Measurements from ENCODE around the gene RUNX2.

RUNX2 gene

DNA sequence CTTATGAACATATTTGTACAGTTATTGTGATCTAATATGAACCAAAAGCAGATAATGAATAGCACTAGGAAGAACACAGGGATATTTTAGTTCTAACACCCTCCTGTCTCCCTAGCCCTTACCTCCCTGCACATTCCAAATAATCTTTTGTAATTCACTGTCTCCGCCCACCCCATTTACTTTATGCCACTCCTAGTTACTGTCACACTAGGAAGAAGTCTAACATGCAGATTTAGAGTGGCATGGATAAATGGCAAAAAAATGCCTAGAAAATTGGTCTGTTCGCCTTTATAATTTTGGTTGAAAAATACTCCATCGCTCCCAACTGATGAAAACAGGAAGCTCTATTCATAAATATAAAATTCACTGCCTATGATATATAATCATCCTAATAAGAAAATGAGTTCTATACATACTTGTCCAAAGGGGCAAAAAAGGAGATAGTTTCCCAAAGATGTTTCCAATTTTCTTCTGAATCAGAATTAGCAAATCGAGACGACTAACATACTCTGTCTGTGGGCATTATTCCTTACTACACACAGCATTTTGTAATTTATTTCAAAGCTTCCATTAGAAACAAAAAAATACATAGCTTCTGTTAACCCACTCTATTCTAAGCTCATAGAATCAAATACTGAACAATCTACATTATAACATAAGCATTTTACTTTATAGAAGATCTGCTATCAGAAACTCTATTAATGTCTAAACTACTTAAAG lies 1.3 kb upstream of the RUNX2 start:
- TF ChIP-seq GATA3 (IDR thresholded peaks at IDR 0.05; ENCODE audit: low read depth, low read length) (no peak), GATA2 (IDR thresholded peaks at IDR 0.05; ENCODE audit: low read depth, low read length) (no peak)

- no peak for TF ChIP-seq GATA2 (IDR thresholded peaks at IDR 0.05; ENCODE audit: low read depth, low read length)
- no peak for TF ChIP-seq GATA3 (IDR thresholded peaks at IDR 0.05; ENCODE audit: low read depth, low read length)
Measured at GRCh38 chr6:45328523-45328922, 393 bp downstream of the RUNX2 start.

DNA sequence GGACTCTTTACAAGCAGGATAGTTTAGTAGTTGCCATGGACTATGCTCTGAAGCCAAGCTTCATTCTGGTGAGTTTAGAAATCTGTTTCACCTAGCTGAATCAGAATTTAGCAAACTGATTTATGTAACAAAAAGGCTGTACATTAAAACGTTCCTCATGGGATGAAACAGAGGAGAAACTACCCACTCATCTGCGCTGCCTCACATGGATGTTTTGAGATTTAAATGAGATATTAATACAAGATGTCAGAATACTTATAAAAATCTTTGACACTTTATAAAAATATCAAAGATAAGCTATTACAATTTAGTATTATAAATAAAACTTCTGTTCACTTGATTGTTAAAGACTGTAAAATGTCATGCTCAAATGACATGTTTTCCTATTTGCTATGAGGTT lies 16.8 kb downstream of the RUNX2 start:
- no peak for TF ChIP-seq GATA3 (IDR thresholded peaks at IDR 0.05; ENCODE audit: low read depth, low read length)
- TF ChIP-seq GATA2 (IDR thresholded peaks at IDR 0.05; ENCODE audit: low read depth, low read length): no peak

GRCh38 chr6:45350186-45350710 lies 22.1 kb downstream of the RUNX2 start:
- TF ChIP-seq GATA2 (IDR thresholded peaks at IDR 0.05; ENCODE audit: low read depth, low read length): no peak
- TF ChIP-seq GATA3 (IDR thresholded peaks at IDR 0.05; ENCODE audit: low read depth, low read length): no peak

DNA sequence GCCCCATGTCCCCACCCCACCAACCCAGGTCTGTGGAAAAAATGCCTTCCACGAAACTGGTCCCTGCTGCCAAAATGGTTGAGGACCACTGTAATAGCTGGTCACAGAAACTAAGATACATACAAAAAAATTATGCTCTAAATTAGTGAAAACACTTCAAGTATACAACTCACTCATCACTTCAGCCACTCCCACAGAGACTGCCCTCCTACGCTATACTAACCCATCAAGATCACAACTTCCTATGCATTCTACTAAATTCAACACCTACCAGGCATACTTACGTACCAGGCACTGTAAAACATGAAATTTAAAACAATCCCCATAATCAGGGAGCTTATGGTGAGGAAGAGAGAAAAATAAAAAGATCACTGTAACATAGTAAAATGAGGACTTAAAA lies 22.9 kb downstream of the RUNX2 start:
- TF ChIP-seq GATA3 (IDR thresholded peaks at IDR 0.05; ENCODE audit: low read depth, low read length) (no peak), GATA2 (IDR thresholded peaks at IDR 0.05; ENCODE audit: low read depth, low read length) (no peak)

GRCh38 chr6:45351667-45352066 lies 23.5 kb downstream of the RUNX2 start:
- TF ChIP-seq GATA2 (IDR thresholded peaks at IDR 0.05; ENCODE audit: low read depth, low read length) (no peak), GATA3 (IDR thresholded peaks at IDR 0.05; ENCODE audit: low read depth, low read length) (no peak)

GRCh38 chr6:45353654-45354053 lies 25.5 kb downstream of the RUNX2 start:
- no peak for TF ChIP-seq GATA3 (IDR thresholded peaks at IDR 0.05; ENCODE audit: low read depth, low read length)
- no peak for TF ChIP-seq GATA2 (IDR thresholded peaks at IDR 0.05; ENCODE audit: low read depth, low read length)

DNA sequence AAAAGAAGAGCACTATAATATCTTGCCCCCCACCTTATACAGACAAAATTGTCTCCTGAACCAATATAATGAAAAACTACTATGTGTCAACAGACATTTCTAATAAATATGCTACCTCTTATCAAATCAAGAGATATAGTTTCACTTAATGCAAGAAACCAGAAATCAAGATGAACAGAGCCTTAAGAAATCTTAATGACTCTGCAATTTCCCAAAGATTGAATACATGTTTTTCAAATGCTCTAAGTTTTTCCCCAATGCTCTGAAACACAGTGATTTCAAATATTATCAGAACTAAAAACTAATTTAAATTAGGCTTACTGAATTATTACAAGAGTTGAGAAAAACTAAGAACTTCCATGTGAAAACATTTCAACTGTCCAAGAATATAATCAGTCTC lies 36.3 kb downstream of the RUNX2 start:
- TF ChIP-seq GATA2 (IDR thresholded peaks at IDR 0.05; ENCODE audit: low read depth, low read length) (no peak), GATA3 (IDR thresholded peaks at IDR 0.05; ENCODE audit: low read depth, low read length) (no peak)

GRCh38 chr6:45365036-45365435 lies 36.9 kb downstream of the RUNX2 start:
- no peak for TF ChIP-seq GATA3 (IDR thresholded peaks at IDR 0.05; ENCODE audit: low read depth, low read length)
- no peak for TF ChIP-seq GATA2 (IDR thresholded peaks at IDR 0.05; ENCODE audit: low read depth, low read length)

DNA sequence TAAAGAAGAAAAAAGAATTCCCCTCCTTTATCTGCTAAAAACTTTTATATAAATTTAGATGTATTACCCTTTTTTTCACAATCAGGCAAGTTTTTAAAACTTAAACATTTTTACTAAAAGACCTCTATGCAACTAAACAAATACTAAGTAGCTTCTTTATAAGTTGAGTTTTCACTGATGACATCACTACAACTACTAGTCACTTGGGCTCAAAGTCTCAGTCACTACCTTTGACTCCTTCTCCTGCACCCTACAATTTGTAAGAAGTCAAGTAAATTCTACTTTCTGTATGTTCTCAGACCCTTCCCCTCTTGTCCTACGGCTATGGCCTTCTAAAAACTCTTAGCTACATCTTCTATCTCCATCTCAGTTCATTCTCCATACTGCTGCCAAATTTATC lies 38.4 kb downstream of the RUNX2 start:
- TF ChIP-seq GATA3 (IDR thresholded peaks at IDR 0.05; ENCODE audit: low read depth, low read length) (no peak), GATA2 (IDR thresholded peaks at IDR 0.05; ENCODE audit: low read depth, low read length) (no peak)

DNA sequence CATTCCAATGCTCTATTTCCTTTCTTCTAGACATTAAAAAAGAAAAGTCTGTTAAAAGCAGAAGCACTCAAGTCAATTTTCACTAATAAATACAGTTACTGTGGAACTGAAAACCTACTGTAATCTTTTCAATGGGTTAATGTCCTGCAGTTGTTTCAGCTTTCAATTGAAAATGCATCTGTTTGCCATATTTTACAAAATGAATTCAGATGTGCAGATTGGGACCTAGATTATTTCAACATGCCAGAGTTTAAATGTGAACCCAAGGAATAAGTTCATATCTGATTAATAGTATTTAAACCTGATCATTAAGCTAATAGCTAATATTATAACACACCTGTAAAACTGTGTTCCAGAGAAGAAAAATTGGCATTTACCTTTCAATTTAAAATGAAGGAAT lies 39.9 kb downstream of the RUNX2 start:
- TF ChIP-seq GATA2 (IDR thresholded peaks at IDR 0.05; ENCODE audit: low read depth, low read length) (0 out of 2 replicates have a peak, but pooled peaks have one; percentile 4), GATA3 (IDR thresholded peaks at IDR 0.05; ENCODE audit: low read depth, low read length) (peak; percentile 74)

DNA sequence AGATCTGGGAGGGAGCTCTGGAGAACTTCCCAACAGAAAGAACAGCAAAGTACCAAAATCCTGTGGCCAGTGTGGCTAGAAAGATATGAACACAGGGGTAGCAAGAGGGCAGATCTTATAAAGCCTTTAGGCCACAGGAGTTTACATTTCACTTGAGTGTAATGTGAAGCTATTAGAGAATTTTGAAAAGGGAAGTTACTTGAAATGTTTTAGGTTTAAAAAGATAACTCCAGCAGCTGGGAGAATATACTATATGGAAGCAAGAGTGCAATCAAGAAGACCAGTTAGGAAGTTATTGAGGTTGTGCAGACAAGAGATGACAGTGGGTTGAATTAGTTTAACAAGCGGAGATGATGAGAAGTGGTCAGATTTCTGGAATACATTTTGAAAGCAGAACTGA lies 41.7 kb downstream of the RUNX2 start:
- TF ChIP-seq GATA2 (IDR thresholded peaks at IDR 0.05; ENCODE audit: low read depth, low read length) (no peak), GATA3 (IDR thresholded peaks at IDR 0.05; ENCODE audit: low read depth, low read length) (no peak)

GRCh38 chr6:45371924-45372573 lies 43.9 kb downstream of the RUNX2 start:
- no peak for TF ChIP-seq GATA3 (IDR thresholded peaks at IDR 0.05; ENCODE audit: low read depth, low read length)
- TF ChIP-seq GATA2 (IDR thresholded peaks at IDR 0.05; ENCODE audit: low read depth, low read length): no peak

GRCh38 chr6:45375449-45375848 lies 47.3 kb downstream of the RUNX2 start:
- TF ChIP-seq GATA2 (IDR thresholded peaks at IDR 0.05; ENCODE audit: low read depth, low read length) (no peak), GATA3 (IDR thresholded peaks at IDR 0.05; ENCODE audit: low read depth, low read length) (no peak)

Data from SH-SY5Y (cell line).